Measurements from ENCODE around the gene NPR2.

Gene NPR2

GRCh38 chr9:35791297-35791921, at the start of gene NPR2:
Gene NPR2, plus strand, starts transcription at chr9:35791591. Its CDS starts 818 bp downstream, at chr9:35792409.
- DNase-seq (ENCODE audit: low spot score): no peak

DNA sequence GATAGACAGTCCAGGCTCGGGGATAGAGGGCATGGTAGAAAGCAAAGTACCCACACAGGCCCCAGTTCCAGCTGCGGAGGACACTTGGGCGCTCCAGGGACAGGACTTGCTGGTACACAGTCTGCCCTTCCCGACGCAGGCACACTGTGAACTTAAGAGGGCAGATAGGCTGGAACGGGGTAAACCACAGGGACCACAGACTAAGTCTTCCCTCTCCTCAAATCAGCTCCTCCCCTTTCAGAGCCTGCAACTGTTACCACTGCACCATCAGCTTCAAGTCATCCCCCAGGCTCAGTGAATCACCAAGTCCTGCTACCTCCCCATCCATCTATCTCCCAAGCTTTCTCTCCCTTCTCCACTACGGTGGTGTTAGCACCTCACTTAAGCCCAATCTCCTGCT, 49.7 kb upstream of the NPR2 start:
- no peak for DNase-seq (ENCODE audit: low spot score)

GRCh38 chr9:35743452-35743851, 47.9 kb upstream of the NPR2 start:
- no peak for DNase-seq (ENCODE audit: low spot score)

- no peak for DNase-seq (ENCODE audit: low spot score)
Measured at GRCh38 chr9:35743880-35744518, 47.4 kb upstream of the NPR2 start.

DNA sequence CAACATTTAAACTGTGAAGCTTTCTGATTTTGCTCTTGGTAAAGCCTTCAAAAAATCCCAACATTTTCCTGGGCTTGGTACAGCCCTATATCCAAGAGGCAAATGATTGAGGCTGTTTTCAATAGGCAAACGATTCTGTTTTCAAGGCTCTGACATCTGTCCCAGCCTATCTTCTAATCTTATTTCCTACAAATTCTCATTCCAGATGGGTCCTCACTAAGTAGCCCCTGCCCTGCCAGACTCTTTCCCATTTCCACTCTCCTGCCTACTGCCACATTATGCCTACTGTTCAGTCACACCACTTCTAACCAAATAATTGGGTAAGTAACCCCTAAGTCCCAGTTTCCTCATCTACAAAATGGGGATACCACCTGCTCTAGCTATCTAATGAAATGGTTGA, 45.8 kb upstream of the NPR2 start:
- no peak for DNase-seq (ENCODE audit: low spot score)

- no peak for DNase-seq (ENCODE audit: low spot score)
Measured at GRCh38 chr9:35746583-35746982, 44.8 kb upstream of the NPR2 start.

DNA sequence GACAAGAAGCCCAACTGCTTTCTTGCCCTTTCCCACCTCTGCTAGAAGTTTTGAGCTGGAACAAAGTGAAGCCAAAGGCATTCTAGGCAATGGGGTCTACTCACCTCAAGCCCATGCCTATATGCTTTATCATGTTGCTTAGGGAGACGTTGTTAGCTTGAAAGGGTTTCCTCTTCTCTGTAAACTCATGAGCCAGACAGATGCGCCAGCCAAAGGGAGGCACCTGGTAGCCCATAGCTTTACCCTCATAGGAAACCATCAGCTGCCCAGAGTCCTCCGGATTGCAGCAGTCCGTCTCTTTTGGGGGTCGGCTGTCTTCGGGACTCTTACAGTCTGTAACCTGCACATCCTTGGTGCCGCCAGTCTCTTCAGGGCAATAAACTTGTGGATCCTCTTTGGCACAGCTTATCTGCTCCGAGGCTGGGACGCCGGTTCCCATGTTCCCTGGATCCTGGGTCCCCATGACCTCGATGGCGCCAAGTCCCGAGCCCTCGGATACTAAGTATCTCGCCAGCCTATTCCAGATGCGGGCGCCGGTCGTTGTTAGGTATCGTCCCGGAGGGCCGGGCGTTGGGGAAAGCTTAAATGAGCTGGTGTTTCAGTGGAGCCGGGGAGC, 43.0 kb upstream of the NPR2 start:
- peak; percentile 60 for DNase-seq (ENCODE audit: low spot score)

DNA sequence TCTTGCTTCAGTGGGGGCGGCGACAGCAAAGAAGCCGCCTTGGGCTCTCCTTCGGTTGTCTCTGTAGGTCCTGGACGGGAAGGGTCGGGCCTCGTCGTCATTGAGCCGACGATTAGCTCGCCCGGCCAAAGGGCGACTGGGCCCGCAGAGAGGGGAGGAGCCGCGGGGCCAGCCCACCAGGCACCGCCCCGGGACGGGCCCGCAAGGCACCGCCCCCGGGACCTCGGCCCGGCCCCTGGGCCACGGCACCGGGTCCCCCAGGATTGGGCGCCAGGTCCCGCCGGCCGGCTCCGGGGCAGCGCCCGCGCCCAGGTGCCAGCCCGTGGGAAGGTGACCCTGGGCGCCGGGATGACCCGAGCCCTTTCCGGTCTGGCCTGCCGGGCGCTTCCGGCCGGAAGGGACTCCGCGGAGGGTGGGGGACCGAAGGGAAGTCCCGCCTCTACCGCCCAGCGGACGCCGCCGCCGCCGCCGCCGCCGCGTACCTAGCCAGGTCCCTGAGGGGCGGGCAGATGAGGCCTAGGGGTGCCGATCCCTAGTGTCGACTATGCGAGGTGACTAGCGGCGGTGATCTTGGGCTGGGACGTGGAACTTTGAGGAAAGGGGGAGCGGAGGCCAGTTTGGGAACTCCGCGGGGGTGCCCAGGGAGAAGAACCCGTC, 42.4 kb upstream of the NPR2 start, which contains the start of the genes GBA2 and RGP1:
TSS of gene GBA2 (minus strand) at position 371 of the 657 bp plus-strand sequence. CDS start 524 bp downstream, outside the sequence.
TSS of gene RGP1 (plus strand) at position 430 of the 657 bp plus-strand sequence. CDS start 469 bp downstream, outside the sequence.
- DNase-seq (ENCODE audit: low spot score): peak; percentile 79

- DNase-seq (ENCODE audit: low spot score): peak; percentile 55
Measured at GRCh38 chr9:35749515-35750255, 41.7 kb upstream of the NPR2 start.

DNA sequence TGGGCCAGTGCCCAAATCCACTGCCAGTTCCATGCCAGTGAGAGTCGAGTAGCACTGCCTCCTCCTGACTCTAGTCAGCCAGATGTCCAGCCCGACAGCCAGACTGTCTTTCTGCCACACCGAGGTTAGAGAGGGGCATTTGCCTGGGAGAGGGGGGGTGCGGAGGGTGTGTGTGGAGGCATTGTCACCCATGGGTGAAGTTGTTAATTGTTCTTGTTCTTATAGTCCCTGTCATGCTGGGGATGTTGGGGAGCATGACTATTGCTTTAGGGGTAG, 41.2 kb upstream of the NPR2 start:
- DNase-seq (ENCODE audit: low spot score): no peak

GRCh38 chr9:35753466-35753865, 37.9 kb upstream of the NPR2 start:
- no peak for DNase-seq (ENCODE audit: low spot score)

- DNase-seq (ENCODE audit: low spot score): no peak
Measured at GRCh38 chr9:35754264-35754663, 37.1 kb upstream of the NPR2 start, which contains the start of gene MSMP. Gene MSMP, minus strand, starts transcription at chr9:35754276. Its CDS starts 147 bp downstream, at chr9:35754129.

- no peak for DNase-seq (ENCODE audit: low spot score)
Measured at GRCh38 chr9:35755071-35755470, 36.3 kb upstream of the NPR2 start.

DNA sequence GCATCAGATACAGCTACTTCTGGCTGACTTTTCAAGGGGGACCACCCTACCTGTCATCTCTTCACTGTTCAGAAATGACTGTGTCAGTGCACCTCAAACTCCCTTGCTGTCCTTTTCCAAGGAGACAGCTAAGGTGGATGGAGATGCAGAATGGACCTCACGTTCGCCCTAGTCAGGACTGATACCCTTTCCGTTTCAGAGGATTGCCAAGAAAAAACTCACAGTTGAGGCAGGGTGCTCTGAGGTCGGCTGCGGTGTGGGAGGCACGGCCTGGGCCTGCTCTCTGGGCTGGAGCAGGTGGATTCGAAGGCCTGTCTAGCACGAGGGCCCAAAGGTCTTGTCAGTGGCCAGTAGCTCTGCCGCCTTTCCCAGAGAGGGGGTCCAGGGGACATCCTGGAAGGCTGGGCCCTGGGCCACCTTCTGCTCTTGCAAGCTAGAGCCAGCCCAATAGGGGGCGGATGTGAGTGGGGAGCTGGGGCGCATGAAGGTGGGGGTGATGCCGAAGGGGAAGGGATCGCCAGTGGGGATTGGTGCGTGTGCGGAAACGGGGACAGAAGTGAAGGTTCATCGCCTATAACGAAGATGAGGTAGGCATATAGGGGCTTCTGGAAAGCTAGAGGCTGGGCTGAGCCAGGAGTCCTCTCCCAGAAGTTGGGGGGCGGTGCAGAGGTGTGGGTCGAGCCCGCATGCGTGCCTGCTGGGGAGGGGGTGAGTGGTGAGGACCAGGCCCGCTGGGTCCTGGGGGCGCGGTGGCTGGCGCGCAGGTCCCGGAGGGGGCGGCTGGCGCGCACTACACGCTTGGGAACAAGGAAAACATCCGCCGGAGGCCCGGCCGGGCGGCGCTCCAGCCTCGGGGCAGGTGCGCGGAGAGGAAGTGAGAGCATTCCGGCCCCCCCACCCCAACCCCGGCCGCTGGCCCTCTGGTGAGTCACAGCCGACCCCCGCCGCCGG, 34.8 kb upstream of the NPR2 start:
- DNase-seq (ENCODE audit: low spot score): peak; percentile 77

DNA sequence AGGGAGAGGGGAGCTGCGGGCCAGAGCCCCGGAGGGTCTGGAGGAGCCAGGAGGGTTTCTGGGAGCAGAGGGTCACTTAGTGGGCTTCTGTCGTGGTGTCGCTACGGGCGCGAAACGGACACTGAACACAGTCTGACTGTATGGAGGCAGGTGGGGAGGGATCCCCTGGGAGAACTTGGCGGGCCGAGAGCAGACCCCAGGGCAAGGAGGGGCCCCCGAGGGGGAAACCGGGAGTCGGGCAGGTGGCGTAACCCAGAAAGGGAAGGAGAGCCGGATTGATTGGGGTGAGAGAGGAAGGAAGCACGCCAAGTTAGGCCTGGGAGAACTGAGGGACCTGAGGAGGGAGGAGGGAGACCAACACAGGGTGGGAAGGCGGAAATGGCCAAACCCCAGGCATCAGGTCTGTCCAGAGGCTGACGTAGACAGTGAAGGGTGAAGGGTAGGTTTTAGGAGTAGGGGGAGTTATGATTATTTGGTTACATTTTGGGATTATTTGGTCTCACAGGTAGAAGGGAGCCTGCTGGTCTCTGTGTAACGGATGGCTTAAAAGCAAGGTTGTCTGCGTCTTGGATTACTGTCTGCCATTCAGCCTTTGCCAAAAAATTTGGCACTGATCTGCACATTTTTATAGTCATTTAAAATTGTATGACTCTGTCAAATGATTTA, 34.0 kb upstream of the NPR2 start:
- DNase-seq (ENCODE audit: low spot score): peak; percentile 60

GRCh38 chr9:35757892-35758275, 33.5 kb upstream of the NPR2 start:
- no peak for DNase-seq (ENCODE audit: low spot score)

GRCh38 chr9:35758475-35759050, 32.8 kb upstream of the NPR2 start:
- DNase-seq (ENCODE audit: low spot score): no peak

- no peak for DNase-seq (ENCODE audit: low spot score)
Measured at GRCh38 chr9:35759795-35760194, 31.6 kb upstream of the NPR2 start.

DNA sequence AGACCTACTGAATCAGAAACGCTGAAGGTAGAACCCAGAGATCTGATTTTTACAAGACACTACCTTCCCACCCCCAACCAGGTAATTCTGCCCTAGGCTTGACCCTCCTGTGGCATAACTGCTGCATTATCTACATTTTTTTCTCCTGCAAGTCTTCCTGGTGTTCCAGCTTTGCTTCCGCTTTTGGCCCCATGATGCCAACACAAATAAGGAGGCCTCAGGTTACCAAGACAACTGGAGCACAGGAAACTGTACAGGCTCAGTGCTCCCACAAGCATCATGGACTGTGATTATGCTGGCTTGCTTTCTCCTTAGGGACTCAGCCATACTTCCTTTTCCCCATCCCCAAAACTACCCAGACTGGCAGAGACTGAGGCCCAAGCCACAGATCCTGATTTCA, 30.7 kb upstream of the NPR2 start:
- DNase-seq (ENCODE audit: low spot score): no peak

DNA sequence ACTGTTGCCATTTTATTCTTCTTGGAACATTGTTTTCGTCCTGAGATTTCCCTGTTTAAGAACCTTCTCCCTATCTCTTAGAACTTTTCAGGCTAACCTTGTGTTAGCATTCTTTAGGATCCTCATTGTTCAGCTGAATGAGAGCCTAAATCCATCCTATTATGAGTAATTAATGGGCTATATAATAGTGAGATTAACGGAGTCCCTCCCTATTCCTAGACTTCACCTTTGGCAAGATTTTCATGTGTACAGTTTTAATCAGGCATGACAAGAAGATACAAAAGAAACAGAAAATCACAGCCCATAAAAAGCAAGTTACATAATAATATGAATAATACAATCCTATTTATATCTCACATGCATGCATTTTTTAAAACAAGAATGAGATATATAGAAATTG, 28.2 kb upstream of the NPR2 start:
- no peak for DNase-seq (ENCODE audit: low spot score)

Data from NAMALWA (cell line).